Measurements from ENCODE around the gene TNFSF15.

DNA sequence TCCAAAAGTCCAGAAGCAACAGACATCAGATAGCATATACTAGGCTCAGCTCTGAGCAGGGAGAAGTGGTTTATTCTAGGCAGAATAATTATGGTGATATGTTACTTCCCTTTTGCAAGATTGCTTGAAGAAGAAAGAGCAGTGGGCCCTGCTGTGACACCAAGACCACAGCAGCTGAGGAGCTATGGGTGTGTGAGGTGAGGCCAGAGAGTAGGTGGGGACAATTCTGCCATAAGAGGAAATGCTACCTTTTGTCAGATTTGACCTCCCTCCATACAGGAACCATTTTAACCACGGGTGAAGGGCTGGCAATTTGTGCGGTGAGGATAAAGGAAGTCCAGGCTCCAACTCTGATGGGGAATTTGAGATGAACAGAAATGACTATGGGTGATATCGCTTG is 51.3 kb downstream of the TNFSF15 start:
- TF ChIP-seq POLR2AphosphoS5 (IDR thresholded peaks at IDR 0.05; ENCODE audit: insufficient read depth, low read depth, low read length) (no peak), POLR2A (IDR thresholded peaks at IDR 0.05; ENCODE audit: low read depth, low read length) (no peak)
- TF ChIP-seq, protein P1, sequence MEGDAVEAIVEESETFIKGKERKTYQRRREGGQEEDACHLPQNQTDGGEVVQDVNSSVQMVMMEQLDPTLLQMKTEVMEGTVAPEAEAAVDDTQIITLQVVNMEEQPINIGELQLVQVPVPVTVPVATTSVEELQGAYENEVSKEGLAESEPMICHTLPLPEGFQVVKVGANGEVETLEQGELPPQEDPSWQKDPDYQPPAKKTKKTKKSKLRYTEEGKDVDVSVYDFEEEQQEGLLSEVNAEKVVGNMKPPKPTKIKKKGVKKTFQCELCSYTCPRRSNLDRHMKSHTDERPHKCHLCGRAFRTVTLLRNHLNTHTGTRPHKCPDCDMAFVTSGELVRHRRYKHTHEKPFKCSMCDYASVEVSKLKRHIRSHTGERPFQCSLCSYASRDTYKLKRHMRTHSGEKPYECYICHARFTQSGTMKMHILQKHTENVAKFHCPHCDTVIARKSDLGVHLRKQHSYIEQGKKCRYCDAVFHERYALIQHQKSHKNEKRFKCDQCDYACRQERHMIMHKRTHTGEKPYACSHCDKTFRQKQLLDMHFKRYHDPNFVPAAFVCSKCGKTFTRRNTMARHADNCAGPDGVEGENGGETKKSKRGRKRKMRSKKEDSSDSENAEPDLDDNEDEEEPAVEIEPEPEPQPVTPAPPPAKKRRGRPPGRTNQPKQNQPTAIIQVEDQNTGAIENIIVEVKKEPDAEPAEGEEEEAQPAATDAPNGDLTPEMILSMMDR (IDR thresholded peaks at IDR 0.05; ENCODE audit: extremely low read depth in 1 of 2, insufficient read depth in 1 of 2, low read depth in 1 of 2, low read length in 2 of 2) = no peak
